ENCODE data around the gene DTX1. TPM values are rescaled to one million over a fixed set of nuclear protein-coding genes. Genes with fewer than 3 reads are reported as not detected.

Gene DTX1
- total and polyA plus RNA-seq, 2 of the 13 experiments (the other 11 are each of a cell fraction or from before 2014, with no cell fraction given): not detected

- in situ Hi-C loops (cut with HindIII; ENCODE audit: extremely low pct_ligation_motif_present, low pct_unique_long_range_greater_than_20kb) (no loop called here), intact Hi-C loops (cut with micrococcal nuclease; ENCODE audit: unreplicated experiment) (no loop called here)
- H3K27me3 ChIP-seq (ENCODE audit: control insufficient read depth in 1 of 2, insufficient read depth in 2 of 2, low read length in 2 of 2): peaks cover 6 to 9% of the 10 kb centered on the region in 2 experiments; a peak in 3 of 5 replicates
- 35% methylated on average over 6 of the region's 6 CpGs for WGBS (ENCODE audit: low lambda C conversion rate)
- no TSS peak for BruUV-seq (replicated peaks)
- ATAC-seq (no peak), FAIRE-seq (no peak), DNase-seq (ENCODE audit: low spot score) (no peak)
- H2AFZ ChIP-seq (ENCODE audit: low read length): no peak overlapping the region
- ChIA-PET POLR2A (no interaction called here), CTCF (ENCODE audit: low intra/inter-chr PET ratio, low total read pairs) (no interaction called here)
- H3K4me2 ChIP-seq (ENCODE audit: low read depth, low read length): no peak overlapping the region
- H3K9me3 ChIP-seq (ENCODE audit: low read length): no peaks in the 10 kb centered on the region
- H3K36me3 ChIP-seq (replicated peaks in 1 of 2; ENCODE audit: control insufficient read depth in 1 of 2, insufficient read depth in 2 of 2, low read length in 2 of 2): no peaks in the 10 kb centered on the region
- H3K4me1 ChIP-seq (ENCODE audit: insufficient read depth, low read length): peaks cover 23% of the 10 kb centered on the region
- H3K27ac ChIP-seq (ENCODE audit: extremely low read length, insufficient read depth, low read length): no peak overlapping the region
- TF ChIP-seq ZNF512B (CRISPR knock-in tag; IDR thresholded peaks at IDR 0.05; ENCODE audit: borderline replicate concordance): no peak
- TF ChIP-seq ZNF234 (CRISPR knock-in tag; conservative IDR thresholded peaks at IDR 0.05): no peak
- no peak for TF ChIP-seq ZNF333 (CRISPR knock-in tag; IDR thresholded peaks at IDR 0.05; ENCODE audit: borderline replicate concordance)
- TF ChIP-seq HBP1 (CRISPR knock-in tag; IDR thresholded peaks at IDR 0.05; ENCODE audit: low read depth): no peak
- no peak for TF ChIP-seq HNRNPH1 (optimal IDR thresholded peaks at IDR 0.05; ENCODE audit: low read depth, low read length)
- TF ChIP-seq CENPX (CRISPR knock-in tag; IDR thresholded peaks at IDR 0.05): no peak
- no peak for TF ChIP-seq SIX4 (CRISPR knock-in tag; IDR thresholded peaks at IDR 0.05)
- no peak for TF ChIP-seq JUNB (CRISPR knock-in tag; IDR thresholded peaks at IDR 0.05; ENCODE audit: borderline replicate concordance)
- TF ChIP-seq PHF8 (CRISPR knock-in tag; IDR thresholded peaks at IDR 0.05): no peak
- no peak for TF ChIP-seq RCOR2 (CRISPR knock-in tag; IDR thresholded peaks at IDR 0.05)
- TF ChIP-seq ZNF678 (CRISPR knock-in tag; IDR thresholded peaks at IDR 0.05): no peak
- TF ChIP-seq NCOA5 (CRISPR knock-in tag; IDR thresholded peaks at IDR 0.05): no peak
- no peak for TF ChIP-seq ZNF772 (CRISPR knock-in tag; IDR thresholded peaks at IDR 0.05)
- TF ChIP-seq ZNF354B (CRISPR knock-in tag; IDR thresholded peaks at IDR 0.05): no peak
- no peak for TF ChIP-seq ZSCAN22 (CRISPR knock-in tag; IDR thresholded peaks at IDR 0.05)
- no peak for TF ChIP-seq ZNF629 (CRISPR knock-in tag; conservative IDR thresholded peaks at IDR 0.05)
- TF ChIP-seq BCLAF1 (IDR thresholded peaks at IDR 0.05): no peak
- no peak for TF ChIP-seq ZSCAN21 (CRISPR knock-in tag; IDR thresholded peaks at IDR 0.05; ENCODE audit: borderline replicate concordance)
- no peaks in the 10 kb centered on the region for H4K20me1 ChIP-seq (ENCODE audit: insufficient read depth, low read length)
- no peak overlapping the region for H3K4me3 ChIP-seq (replicated peaks in 1 of 3; ENCODE audit: insufficient read depth in 1 of 3, low read depth in 2 of 3, low read length in 3 of 3)
- H3K9ac ChIP-seq (ENCODE audit: insufficient read depth, low read depth, low read length): no peak overlapping the region
- no peaks in the 10 kb centered on the region for H3K79me2 ChIP-seq (ENCODE audit: insufficient read depth, low read length)
Measured at GRCh38 chr12:113075137-113075683, 18.7 kb downstream of the DTX1 start.

Data from HepG2 (cell line).